Neural cell (in vitro differentiated cells): ENCODE measurements around the gene SPNS1.

Source experiments
- EZH2 ChIP-seq: fragments of 200-600, 300-800 bp; shearing (Covaris generic), sonication (generic); IDR thresholded peaks from 2 replicates; pipeline ENCODE4 v1.6.1; 2014; ENCODE audit warnings: antibody characterized with exemption, low read length, borderline replicate concordance, mild to moderate bottlenecking; ENCODE audit not compliant: insufficient read depth, poor library complexity, severe bottlenecking
- MXI1 ChIP-seq: fragments of 450-650 bp; conservative IDR thresholded peaks from 2 replicates; pipeline ENCODE4 v1.6.1; 2014; ENCODE audit warnings: antibody characterized with exemption, mild to moderate bottlenecking; ENCODE audit not compliant: poor library complexity, severe bottlenecking
- POLR2AphosphoS5 ChIP-seq: IDR thresholded peaks from 2 replicates; pipeline ENCODE4 v1.6.1; 2012
- RAD21 ChIP-seq: fragments of 450-650 bp; conservative IDR thresholded peaks from 2 replicates; pipeline ENCODE4 v1.6.1; 2014; ENCODE audit warnings: antibody characterized with exemption, mild to moderate bottlenecking, moderate library complexity
- TAF1 ChIP-seq: IDR thresholded peaks from 2 replicates; pipeline ENCODE4 v1.6.1; 2012; ENCODE audit warnings: low read depth
- TF ChIP-seq, protein P1 (sequence below): IDR thresholded peaks from 2 replicates; pipeline ENCODE4 v1.6.1; 2012; ENCODE audit warnings: borderline replicate concordance
- TF ChIP-seq, protein P2 (sequence below): fragments of 450-650 bp; IDR thresholded peaks from 2 replicates; pipeline ENCODE4 v1.5.1; 2014; ENCODE audit warnings: antibody characterized with exemption, mild to moderate bottlenecking, moderate library complexity; ENCODE audit not compliant: poor library complexity, severe bottlenecking

DNA sequence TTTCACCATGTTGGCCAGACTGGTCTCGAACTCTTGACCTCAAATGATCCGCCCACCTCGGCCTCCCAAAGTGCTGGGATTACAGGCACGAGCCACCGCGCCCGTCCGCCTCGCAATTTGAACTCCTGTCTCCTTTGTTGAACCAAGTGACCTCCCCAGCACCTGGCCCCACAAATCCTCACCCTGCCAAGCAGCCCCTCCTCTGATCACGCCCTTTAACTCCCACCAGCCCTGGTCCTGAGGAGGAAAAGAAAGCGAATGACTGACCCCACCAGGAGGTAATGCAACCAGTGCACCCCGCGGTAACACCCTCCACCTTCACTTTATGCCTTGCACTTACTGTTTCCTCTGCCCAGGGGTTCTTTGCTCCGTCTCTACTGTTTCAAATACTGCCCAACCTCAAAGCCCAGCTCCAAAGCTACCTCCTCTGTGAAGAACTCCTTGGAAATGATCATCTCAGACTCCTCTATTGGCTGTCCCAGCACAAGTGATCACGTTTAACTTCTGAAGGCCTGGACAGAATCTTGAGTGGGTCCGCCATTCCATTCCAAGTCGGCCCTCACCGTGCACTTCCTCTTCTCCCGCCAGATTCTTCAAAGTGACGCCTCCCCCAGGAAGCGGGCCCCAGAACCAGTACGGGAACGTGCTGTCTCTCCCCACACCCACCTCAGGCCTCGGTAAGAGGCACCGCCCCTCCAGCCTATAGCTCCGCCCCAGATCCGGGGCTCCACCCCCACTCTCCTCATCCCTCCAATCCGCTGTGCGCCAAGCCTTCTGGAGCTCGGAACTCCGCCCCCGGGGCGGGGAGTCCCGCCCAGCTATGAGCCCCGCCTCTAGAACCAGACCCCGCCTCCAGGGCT lies 38.4 kb upstream of the SPNS1 start:
- TF ChIP-seq EZH2 (no peak), RAD21 (no peak), TAF1 (no peak), POLR2AphosphoS5 (no peak), MXI1 (no peak)
- TF ChIP-seq, protein P1, sequence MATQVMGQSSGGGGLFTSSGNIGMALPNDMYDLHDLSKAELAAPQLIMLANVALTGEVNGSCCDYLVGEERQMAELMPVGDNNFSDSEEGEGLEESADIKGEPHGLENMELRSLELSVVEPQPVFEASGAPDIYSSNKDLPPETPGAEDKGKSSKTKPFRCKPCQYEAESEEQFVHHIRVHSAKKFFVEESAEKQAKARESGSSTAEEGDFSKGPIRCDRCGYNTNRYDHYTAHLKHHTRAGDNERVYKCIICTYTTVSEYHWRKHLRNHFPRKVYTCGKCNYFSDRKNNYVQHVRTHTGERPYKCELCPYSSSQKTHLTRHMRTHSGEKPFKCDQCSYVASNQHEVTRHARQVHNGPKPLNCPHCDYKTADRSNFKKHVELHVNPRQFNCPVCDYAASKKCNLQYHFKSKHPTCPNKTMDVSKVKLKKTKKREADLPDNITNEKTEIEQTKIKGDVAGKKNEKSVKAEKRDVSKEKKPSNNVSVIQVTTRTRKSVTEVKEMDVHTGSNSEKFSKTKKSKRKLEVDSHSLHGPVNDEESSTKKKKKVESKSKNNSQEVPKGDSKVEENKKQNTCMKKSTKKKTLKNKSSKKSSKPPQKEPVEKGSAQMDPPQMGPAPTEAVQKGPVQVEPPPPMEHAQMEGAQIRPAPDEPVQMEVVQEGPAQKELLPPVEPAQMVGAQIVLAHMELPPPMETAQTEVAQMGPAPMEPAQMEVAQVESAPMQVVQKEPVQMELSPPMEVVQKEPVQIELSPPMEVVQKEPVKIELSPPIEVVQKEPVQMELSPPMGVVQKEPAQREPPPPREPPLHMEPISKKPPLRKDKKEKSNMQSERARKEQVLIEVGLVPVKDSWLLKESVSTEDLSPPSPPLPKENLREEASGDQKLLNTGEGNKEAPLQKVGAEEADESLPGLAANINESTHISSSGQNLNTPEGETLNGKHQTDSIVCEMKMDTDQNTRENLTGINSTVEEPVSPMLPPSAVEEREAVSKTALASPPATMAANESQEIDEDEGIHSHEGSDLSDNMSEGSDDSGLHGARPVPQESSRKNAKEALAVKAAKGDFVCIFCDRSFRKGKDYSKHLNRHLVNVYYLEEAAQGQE, result no peak
- TF ChIP-seq, protein P2, sequence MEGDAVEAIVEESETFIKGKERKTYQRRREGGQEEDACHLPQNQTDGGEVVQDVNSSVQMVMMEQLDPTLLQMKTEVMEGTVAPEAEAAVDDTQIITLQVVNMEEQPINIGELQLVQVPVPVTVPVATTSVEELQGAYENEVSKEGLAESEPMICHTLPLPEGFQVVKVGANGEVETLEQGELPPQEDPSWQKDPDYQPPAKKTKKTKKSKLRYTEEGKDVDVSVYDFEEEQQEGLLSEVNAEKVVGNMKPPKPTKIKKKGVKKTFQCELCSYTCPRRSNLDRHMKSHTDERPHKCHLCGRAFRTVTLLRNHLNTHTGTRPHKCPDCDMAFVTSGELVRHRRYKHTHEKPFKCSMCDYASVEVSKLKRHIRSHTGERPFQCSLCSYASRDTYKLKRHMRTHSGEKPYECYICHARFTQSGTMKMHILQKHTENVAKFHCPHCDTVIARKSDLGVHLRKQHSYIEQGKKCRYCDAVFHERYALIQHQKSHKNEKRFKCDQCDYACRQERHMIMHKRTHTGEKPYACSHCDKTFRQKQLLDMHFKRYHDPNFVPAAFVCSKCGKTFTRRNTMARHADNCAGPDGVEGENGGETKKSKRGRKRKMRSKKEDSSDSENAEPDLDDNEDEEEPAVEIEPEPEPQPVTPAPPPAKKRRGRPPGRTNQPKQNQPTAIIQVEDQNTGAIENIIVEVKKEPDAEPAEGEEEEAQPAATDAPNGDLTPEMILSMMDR, result no peak
